Endothelial cell of umbilical vein (primary cell): ENCODE measurements around the gene EHD1. TPM values are rescaled to one million over a fixed set of nuclear protein-coding genes. Genes with fewer than 3 reads are reported as not detected.

ENCODE experiments used
- BruUV-seq: library from RNA; stranded (reverse); fragments of 400-500 nt; replicated peaks from 2 replicates; lab custom pipeline; 2021; lab: Mats Ljungman, UMichigan
- CTCF ChIA-PET: fragments of 300-600, 350-600 bp; sonication (Branson Sonifier 250); formaldehyde crosslinking; loops from one replicate; lab custom pipeline; 2021; ENCODE audit warnings: antibody characterized with exemption, inconsistent platforms; lab: Charles Lee
- POLR2A ChIA-PET: fragments of 300-600, 350-600 bp; sonication (Branson Sonifier 250); formaldehyde crosslinking; loops from one replicate; lab custom pipeline; 2021; ENCODE audit warnings: antibody characterized with exemption, inconsistent platforms; lab: Charles Lee
- DNase-seq: peaks from one replicate; pipeline ENCODE4 v3.0.0-alpha.2; 2011; ENCODE audit warnings: low read depth, low spot score
- FAIRE-seq: peaks from 2 replicates; lab custom pipeline; 2011; peaks lifted over from hg19 to GRCh38; lab: Jason Lieb, UNC
- H2AFZ ChIP-seq: 2 replicates; pipeline ENCODE4 v1.6.0; 2012; ENCODE audit warnings: low read depth, low read length, control low read depth, inconsistent platforms
- H3K27ac ChIP-seq: 2 replicates; pipeline ENCODE4 v1.5.1; 2011; ENCODE audit warnings: low read depth, mild to moderate bottlenecking, control low read depth, low read length, moderate library complexity; ENCODE audit not compliant: insufficient read depth
- H3K27me3 ChIP-seq, 2 experiments: 2 replicates each; pipeline versions ENCODE4 v1.6.0 to v1.6.1; 2011; ENCODE audit warnings: low read length in 2 of 2, mixed read lengths in 1 of 2; ENCODE audit not compliant: control insufficient read depth in 2 of 2, insufficient read depth in 2 of 2
- H3K36me3 ChIP-seq, 2 experiments: 2 replicates in 1 of 2; 3 replicates in 1 of 2; pipeline ENCODE4 v1.5.1; 2011; ENCODE audit warnings: low read length in 2 of 2, mild to moderate bottlenecking in 1 of 2, moderate library complexity in 1 of 2; ENCODE audit not compliant: control insufficient read depth in 2 of 2, insufficient read depth in 2 of 2; ENCODE audit errors: extremely low read depth in 1 of 2
- H3K4me1 ChIP-seq: 3 replicates; pipeline ENCODE4 v1.5.1; 2011; ENCODE audit warnings: mild to moderate bottlenecking, low read length; ENCODE audit not compliant: control insufficient read depth, insufficient read depth; ENCODE audit errors: extremely low read depth
- H3K4me2 ChIP-seq: 2 replicates; pipeline ENCODE4 v1.6.1; 2011; ENCODE audit warnings: low read length, control low read depth, mixed read lengths; ENCODE audit not compliant: insufficient read depth
- H3K4me3 ChIP-seq, 3 experiments: fragments of 200-600 bp in 1 of 3; sonication (generic), shearing (Covaris generic) in 1 of 3; replicated peaks in 1 of 3; 2 replicates each; pipeline ENCODE4 v1.5.1; 2011 to 2016; ENCODE audit warnings: control low read depth in 3 of 3, low read length in 3 of 3, mild to moderate bottlenecking in 2 of 3, inconsistent platforms in 1 of 3, low read depth in 1 of 3, moderate library complexity in 1 of 3; ENCODE audit not compliant: insufficient read depth in 1 of 3
- H3K79me2 ChIP-seq: 2 replicates; pipeline ENCODE4 v1.6.0; 2012; ENCODE audit warnings: low read length, inconsistent platforms; ENCODE audit not compliant: control insufficient read depth, insufficient read depth
- H3K9ac ChIP-seq: replicated peaks from 2 replicates; pipeline ENCODE3; 2011; ENCODE audit warnings: low read length, control low read depth; ENCODE audit not compliant: insufficient read depth; ENCODE audit errors: extremely low read depth
- H3K9me1 ChIP-seq: replicated peaks from 3 replicates; pipeline ENCODE4 v1.6.0; 2011; ENCODE audit warnings: mild to moderate bottlenecking, low read length; ENCODE audit not compliant: control insufficient read depth, insufficient read depth; ENCODE audit errors: extremely low read depth
- H3K9me3 ChIP-seq: replicated peaks from 2 replicates; pipeline ENCODE4 v1.5.1; 2012; ENCODE audit warnings: low read length, inconsistent platforms; ENCODE audit not compliant: control insufficient read depth, insufficient read depth
- H4K20me1 ChIP-seq: replicated peaks from 2 replicates; pipeline ENCODE3; 2011; ENCODE audit warnings: mild to moderate bottlenecking, low read length; ENCODE audit not compliant: control insufficient read depth, insufficient read depth; ENCODE audit errors: extremely low read depth
- CTCF ChIP-seq, 2 donors: IDR thresholded peaks; 1 replicate in 1 of 2; 2 replicates in 1 of 2; pipeline ENCODE4 v1.5.1; 2011; ENCODE audit warnings: low read length in 2 of 2, mild to moderate bottlenecking in 2 of 2, moderate library complexity in 2 of 2, control low read depth in 1 of 2, inconsistent platforms in 1 of 2, low read depth in 1 of 2; ENCODE audit not compliant: insufficient read depth in 1 of 2; ENCODE audit errors: extremely low read depth in 1 of 2
- EZH2 ChIP-seq: IDR thresholded peaks from 2 replicates; pipeline ENCODE4 v1.6.1; 2012; ENCODE audit warnings: borderline replicate concordance, low read depth, mild to moderate bottlenecking, moderate library complexity, low read length, inconsistent platforms; ENCODE audit not compliant: severe bottlenecking
- FOS ChIP-seq: IDR thresholded peaks from 2 replicates; pipeline ENCODE4 v1.6.1; 2011; ENCODE audit warnings: mild to moderate bottlenecking, low read length, moderate library complexity, borderline replicate concordance; ENCODE audit not compliant: insufficient read depth
- GATA2 ChIP-seq: IDR thresholded peaks from 2 replicates; pipeline ENCODE4 v1.7.0; 2011; ENCODE audit warnings: low read depth, mild to moderate bottlenecking, moderate library complexity, mixed read lengths, low read length; ENCODE audit not compliant: insufficient read length, insufficient read depth
- JUN ChIP-seq: IDR thresholded peaks from 2 replicates; pipeline ENCODE4 v1.6.1; 2011; ENCODE audit warnings: borderline replicate concordance, low read depth; ENCODE audit not compliant: insufficient read length, insufficient read depth
- MAX ChIP-seq: IDR thresholded peaks from 2 replicates; pipeline ENCODE4 v1.6.1; 2011; ENCODE audit not compliant: insufficient read depth, insufficient read length
- MYC ChIP-seq: IDR thresholded peaks from one replicate; pipeline ENCODE4 v1.6.1; 2011; ENCODE audit warnings: mild to moderate bottlenecking, low read depth, low read length
- POLR2A ChIP-seq: IDR thresholded peaks from 2 replicates; pipeline ENCODE4 v1.6.1; 2012; ENCODE audit warnings: low read depth, mild to moderate bottlenecking, control low read depth, low read length
- POLR2AphosphoS5 ChIP-seq: IDR thresholded peaks from 2 replicates; pipeline ENCODE4 v1.6.1; 2012; ENCODE audit warnings: low read depth, mild to moderate bottlenecking, control low read depth, low read length, moderate library complexity; ENCODE audit not compliant: insufficient read depth
- dilution Hi-C: fragments of 300-500 bp; cut with MboI; formaldehyde crosslinking; loops from one replicate; pipeline ENCODE4 v1.15.0; 2019; ENCODE audit warnings: low sequenced_read_pairs; ENCODE audit not compliant: extremely low pct_ligation_motif_present
- intact Hi-C: fragments of 100-400 bp; cut with micrococcal nuclease; formaldehyde crosslinking; loops from one replicate; pipeline ENCODE4 v1.10.0; 2022
- polyA plus RNA-seq, 4 experiments: library from polyadenylated mRNA; depleted of rRNA in 3 of 4; stranded (reverse) in 3 of 4; unstranded in 1 of 4; fragments of >200 nt; gene quantifications; 2 replicates each; pipeline versions ENCODE4 v1.2.1 to v1.2.3, GENCODE V29; 2011 to 2012; ENCODE audit warnings: missing spikeins in 1 of 4
- total RNA-seq: library from RNA; stranded (reverse); gene quantifications from 2 replicates; pipeline ENCODE4 v1.2.3, GENCODE V29; 2021

Gene EHD1
- total and polyA plus RNA-seq, 2 donors (not counting 3 experiments of a cell fraction or from before 2014, with no cell fraction given): 109 to 136 TPM

- H3K36me3 ChIP-seq: no peaks in the 10 kb centered on the region
- H3K4me3 ChIP-seq: no peak overlapping the region
- no peaks in the 10 kb centered on the region for H3K27me3 ChIP-seq
- H3K4me2 ChIP-seq: no peak overlapping the region
- H3K9ac ChIP-seq: no peak overlapping the region
- no peaks in the 10 kb centered on the region for H3K9me3 ChIP-seq
- no peaks in the 10 kb centered on the region for H3K9me1 ChIP-seq
- CTCF ChIA-PET: interaction anchor here (1.0 to 5.6 kb wide), 4 partner anchors 23 to 77 kb away, joined by 3 to 34 read pairs (median 6); partner anchors contain the start of gene BATF2
- H2AFZ ChIP-seq: no peak overlapping the region
- FAIRE-seq: no peak
- TF ChIP-seq GATA2 (no peak), FOS (no peak), POLR2A (no peak), MAX (no peak), JUN (no peak), CTCF (IDR thresholded peaks at IDR 0.05; ENCODE audit: extremely low read depth in 1 of 2, insufficient read depth in 1 of 2, low read depth in 1 of 2, low read length in 2 of 2) (no peak), MYC (no peak), EZH2 (no peak), POLR2AphosphoS5 (no peak)
- H4K20me1 ChIP-seq: no peaks in the 10 kb centered on the region
- no peak for DNase-seq
- dilution Hi-C loops: no loop called here
- H3K4me1 ChIP-seq: peaks cover 15% of the 10 kb centered on the region
- peaks cover 7% of the 10 kb centered on the region for H3K79me2 ChIP-seq
- intact Hi-C loops: loop anchor here (5.0 kb wide), 2 partner anchors 53 to 193 kb away; partner anchors contain the start of genes MAJIN and TM7SF2
- POLR2A ChIA-PET: no interaction called here
- no peak overlapping the region for H3K27ac ChIP-seq
- no TSS peak for BruUV-seq
Measured at GRCh38 chr11:64919627-64920026, 41.2 kb upstream of the EHD1 start.
